B cell (primary cell): ENCODE results near the gene PARP15. TPM values are rescaled to one million over a fixed set of nuclear protein-coding genes. Genes with fewer than 3 reads are reported as not detected.
A peak's percentile ranks its signal among the peaks of the same experiment; 100 is the strongest.

Experiments
- ATAC-seq: fragments of 200-7000 bp; cut with Tn5 transposase; one replicate; pipeline ENCODE4 v1.10.0; 2021; ENCODE audit warnings: low read depth, mild to moderate bottlenecking, moderate number of reproducible peaks, moderate library complexity
- CTCF ChIA-PET: fragments of 350-600 bp; sonication (Branson Sonifier 250); formaldehyde crosslinking; loops from one replicate; lab custom pipeline; 2021; ENCODE audit warnings: antibody characterized with exemption, inconsistent platforms; lab: Charles Lee
- POLR2A ChIA-PET: fragments of 350-600 bp; sonication (Branson Sonifier 250); formaldehyde crosslinking; loops from one replicate; lab custom pipeline; 2021; ENCODE audit warnings: antibody characterized with exemption; lab: Charles Lee
- DNase-seq: peaks from one replicate; pipeline ENCODE4 v3.0.0; 2013
- H2AFZ ChIP-seq: 2 replicates; pipeline ENCODE4 v1.6.1; 2012; ENCODE audit warnings: mild to moderate bottlenecking, low read depth, low read length; ENCODE audit not compliant: insufficient read depth, poor library complexity, severe bottlenecking
- H3K27ac ChIP-seq, 2 donors: 1 replicate in 1 of 2; 2 replicates in 1 of 2; pipeline ENCODE4 v1.5.1; 2012 to 2013; ENCODE audit warnings: low read length in 2 of 2, mild to moderate bottlenecking in 2 of 2, moderate library complexity in 1 of 2
- H3K27me3 ChIP-seq, 4 experiments: fragments of 200-600 bp in 1 of 4; sonication (generic) in 1 of 4; replicated peaks in 1 of 4; 1 replicate in 2 of 4; 2 replicates in 2 of 4; pipeline versions ENCODE4 v1.6.1 to v1.7.0; 2013 to 2016; ENCODE audit warnings: low read length in 3 of 4, mild to moderate bottlenecking in 2 of 4, mixed read lengths in 1 of 4, moderate library complexity in 1 of 4; ENCODE audit not compliant: insufficient read depth in 4 of 4, control insufficient read depth in 3 of 4; ENCODE audit errors: control extremely low read depth in 1 of 4
- H3K36me3 ChIP-seq, 2 experiments: replicated peaks in 1 of 2; 1 replicate in 1 of 2; 2 replicates in 1 of 2; pipeline versions ENCODE4 v1.6.1 to v1.7.1; 2013; ENCODE audit warnings: low read length in 1 of 2; ENCODE audit not compliant: insufficient read depth in 2 of 2, control insufficient read depth in 1 of 2; ENCODE audit errors: control extremely low read depth in 1 of 2, extremely low read depth in 1 of 2
- H3K4me1 ChIP-seq, 2 donors: fragments of 200-600 bp in 1 of 2; sonication (generic) in 1 of 2; 1 replicate in 1 of 2; 2 replicates in 1 of 2; pipeline versions ENCODE4 v1.5.1 to v1.6.1; 2013 to 2017; ENCODE audit warnings: low read length in 2 of 2; ENCODE audit not compliant: control insufficient read depth in 2 of 2, insufficient read depth in 2 of 2
- H3K4me2 ChIP-seq: replicated peaks from 2 replicates; pipeline ENCODE3; 2012; ENCODE audit warnings: mild to moderate bottlenecking, low read depth, low read length; ENCODE audit not compliant: poor library complexity, severe bottlenecking
- H3K4me3 ChIP-seq, 5 experiments: fragments of 200-600 bp in 1 of 5; sonication (generic) in 1 of 5; 1 replicate in 3 of 5; 2 replicates in 2 of 5; pipeline versions ENCODE4 v1.5.1 to v1.7.0; 2011 to 2016; ENCODE audit warnings: low read length in 4 of 5, mild to moderate bottlenecking in 4 of 5, low read depth in 2 of 5, control low read depth in 1 of 5, moderate library complexity in 1 of 5; ENCODE audit not compliant: insufficient read depth in 1 of 5; ENCODE audit errors: control extremely low read depth in 1 of 5, extremely low read depth in 1 of 5
- H3K79me2 ChIP-seq: fragments of 200-600 bp; sonication (generic); one replicate; pipeline ENCODE4 v1.6.0; 2016; ENCODE audit warnings: low read length; ENCODE audit not compliant: control insufficient read depth, insufficient read depth
- H3K9ac ChIP-seq: fragments of 200-600 bp; sonication (generic); 2 replicates; pipeline ENCODE4 v1.6.1; 2017; ENCODE audit warnings: mild to moderate bottlenecking, low read length, moderate library complexity
- H3K9me3 ChIP-seq, 3 donors: one replicate each; pipeline versions ENCODE4 v1.6.1 to v1.7.1; 2013; ENCODE audit warnings: low read length in 2 of 3; ENCODE audit not compliant: control insufficient read depth in 2 of 3, insufficient read depth in 1 of 3; ENCODE audit errors: control extremely low read depth in 1 of 3
- H4K20me1 ChIP-seq: 2 replicates; pipeline ENCODE4 v1.6.0; 2012; ENCODE audit warnings: mild to moderate bottlenecking, low read length; ENCODE audit not compliant: insufficient read depth, control insufficient read depth, poor library complexity, severe bottlenecking
- H3K27ac Mint-ChIP-seq: one replicate; pipeline ENCODE4 v1.8.0; 2021; ENCODE audit warnings: mixed read lengths
- H3K27me3 Mint-ChIP-seq: one replicate; pipeline ENCODE4 v1.8.0; 2021; ENCODE audit warnings: mixed read lengths
- H3K4me1 Mint-ChIP-seq: one replicate; pipeline ENCODE4 v1.8.0; 2021; ENCODE audit warnings: mixed read lengths
- H3K4me3 Mint-ChIP-seq: one replicate; pipeline ENCODE4 v1.8.0; 2021; ENCODE audit warnings: mixed read lengths
- H3K9me3 Mint-ChIP-seq: one replicate; pipeline ENCODE4 v1.8.0; 2022; ENCODE audit warnings: mixed read lengths; ENCODE audit not compliant: insufficient read depth
- EZH2 ChIP-seq: IDR thresholded peaks from 2 replicates; pipeline ENCODE4 v1.6.1; 2012; ENCODE audit warnings: borderline replicate concordance, low read depth, mild to moderate bottlenecking, moderate library complexity, low read length; ENCODE audit not compliant: insufficient read depth, poor library complexity, severe bottlenecking
- WGBS: methylation state at CpG from one replicate; pipeline ENCODE4 v1.1.5; 2013; ENCODE audit warnings: missing lambda C conversion rate; ENCODE audit not compliant: insufficient coverage; 5-methylcytosine and 5-hydroxymethylcytosine counted together
- intact Hi-C: fragments of 100-400 bp; cut with micrococcal nuclease; formaldehyde crosslinking; loops from one replicate; pipeline ENCODE4 v1.10.0; 2022
- polyA plus RNA-seq: library from polyadenylated mRNA; depleted of rRNA; stranded (reverse); fragments of >200 nt; gene quantifications from 2 replicates; pipeline ENCODE4 v1.2.3, GENCODE V29; 2012
- total RNA-seq, 2 donors: library from RNA; stranded (reverse); fragments of 120-200 nt in 1 of 2; gene quantifications; 1 replicate in 1 of 2; 2 replicates in 1 of 2; pipeline versions ENCODE4 v1.2.3 to v1.2.4, GENCODE V29; 2013 to 2022
- TF ChIP-seq, protein P1 (sequence below): fragments of 200-600 bp; IDR thresholded peaks from one replicate; pipeline ENCODE4 v1.8.0; 2022; ENCODE audit warnings: antibody characterized with exemption, mild to moderate bottlenecking

The PARP15 gene
- total and polyA plus RNA-seq, 2 donors (not counting 1 experiment from before 2014, with no cell fraction given): 172 to 307 TPM

DNA sequence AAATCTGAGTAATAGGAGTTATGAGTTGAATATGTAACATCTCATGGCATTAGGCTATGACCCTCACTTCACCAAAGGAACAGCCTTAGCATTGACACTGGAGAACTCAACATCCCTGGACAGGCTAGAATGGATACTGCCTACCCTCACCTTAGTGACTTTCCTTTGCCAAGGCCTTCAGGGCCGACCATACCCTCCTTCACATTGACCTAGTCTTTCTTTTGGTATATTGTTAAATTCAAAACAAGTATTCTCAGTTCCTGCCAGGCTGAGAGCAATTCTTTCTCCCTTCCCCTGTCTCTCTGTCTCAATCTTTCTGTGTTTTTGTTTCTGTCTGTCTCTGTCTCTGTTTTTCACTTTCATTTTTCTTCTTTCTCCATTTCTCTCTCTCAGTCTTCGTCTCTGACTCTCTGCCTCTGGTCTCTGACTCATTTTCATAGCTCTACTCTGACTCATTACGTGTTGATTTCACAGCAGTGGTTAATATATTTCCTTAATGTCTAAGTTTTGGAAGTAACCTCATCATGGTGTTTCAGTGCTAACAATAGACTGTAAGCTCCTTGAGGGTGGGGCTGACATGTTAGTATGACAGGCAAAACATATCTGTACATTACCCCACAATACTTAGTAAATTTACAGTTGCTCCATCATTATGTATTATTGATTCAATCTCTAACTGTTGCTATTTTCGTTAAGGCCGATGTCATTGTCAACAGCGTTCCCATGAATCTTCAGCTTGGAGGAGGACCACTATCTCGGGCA lies 32.5 kb downstream of the PARP15 start:
- ChIA-PET CTCF (interaction anchor here (0.6 to 1.0 kb wide), 4 partner anchors 14 to 70 kb away, joined by 3 read pairs; no protein-coding TSS in a partner anchor), POLR2A (no interaction called here)
- Histone ChIP-seq H3K27ac (peak overlapping the region in 1 of 2 donors; percentile 78), H3K9me3 (no peaks in the 10 kb centered on the region), H3K27me3 (no peaks in the 10 kb centered on the region), H3K79me2 (peaks cover 61% of the 10 kb centered on the region), H3K36me3 (peaks cover 9 to 73% of the 10 kb centered on the region in 2 experiments), H3K4me2 (no peak overlapping the region), H3K9ac (no peak overlapping the region), H4K20me1 (peaks cover 8% of the 10 kb centered on the region), H3K4me1 (peaks cover 8 to 15% of the 10 kb centered on the region in 2 donors), H3K4me3 (no peak overlapping the region), H2AFZ (no peak overlapping the region)
- H3K4me1 Mint-ChIP-seq: peaks cover 27% of the 10 kb centered on the region
- intact Hi-C loops: no loop called here
- peak overlapping the region; percentile 73 for H3K4me3 Mint-ChIP-seq
- H3K27ac Mint-ChIP-seq: peak overlapping the region; percentile 86
- no peaks in the 10 kb centered on the region for H3K27me3 Mint-ChIP-seq
- DNase-seq: no peak
- H3K9me3 Mint-ChIP-seq: no peaks in the 10 kb centered on the region
- WGBS: 100% methylated on average over 4 of the region's 7 CpGs
- ATAC-seq: peak; percentile 80
- no peak for TF ChIP-seq EZH2
- TF ChIP-seq, protein P1, sequence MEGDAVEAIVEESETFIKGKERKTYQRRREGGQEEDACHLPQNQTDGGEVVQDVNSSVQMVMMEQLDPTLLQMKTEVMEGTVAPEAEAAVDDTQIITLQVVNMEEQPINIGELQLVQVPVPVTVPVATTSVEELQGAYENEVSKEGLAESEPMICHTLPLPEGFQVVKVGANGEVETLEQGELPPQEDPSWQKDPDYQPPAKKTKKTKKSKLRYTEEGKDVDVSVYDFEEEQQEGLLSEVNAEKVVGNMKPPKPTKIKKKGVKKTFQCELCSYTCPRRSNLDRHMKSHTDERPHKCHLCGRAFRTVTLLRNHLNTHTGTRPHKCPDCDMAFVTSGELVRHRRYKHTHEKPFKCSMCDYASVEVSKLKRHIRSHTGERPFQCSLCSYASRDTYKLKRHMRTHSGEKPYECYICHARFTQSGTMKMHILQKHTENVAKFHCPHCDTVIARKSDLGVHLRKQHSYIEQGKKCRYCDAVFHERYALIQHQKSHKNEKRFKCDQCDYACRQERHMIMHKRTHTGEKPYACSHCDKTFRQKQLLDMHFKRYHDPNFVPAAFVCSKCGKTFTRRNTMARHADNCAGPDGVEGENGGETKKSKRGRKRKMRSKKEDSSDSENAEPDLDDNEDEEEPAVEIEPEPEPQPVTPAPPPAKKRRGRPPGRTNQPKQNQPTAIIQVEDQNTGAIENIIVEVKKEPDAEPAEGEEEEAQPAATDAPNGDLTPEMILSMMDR: no peak

DNA sequence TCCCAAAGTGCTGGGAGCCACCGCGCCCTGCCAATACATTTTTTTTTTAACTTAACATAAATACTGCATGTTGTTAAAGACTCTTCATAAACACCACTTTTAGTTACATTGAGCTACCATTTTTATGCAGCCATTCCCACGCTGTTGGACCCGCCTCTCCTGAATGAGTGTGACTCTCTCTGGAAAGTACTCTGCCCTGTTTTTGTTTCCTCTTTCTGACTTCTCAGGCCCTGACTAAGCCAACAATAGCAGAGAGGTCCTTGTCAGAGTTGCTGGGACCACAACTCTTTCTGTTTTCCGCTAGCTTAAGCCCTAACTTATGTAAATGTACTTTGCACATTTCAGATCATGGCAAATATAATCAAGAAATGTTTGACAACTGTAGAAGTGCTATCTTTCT lies 35.2 kb downstream of the PARP15 start:
- Histone ChIP-seq H3K4me1 (peaks cover 16 to 28% of the 10 kb centered on the region in 2 donors), H3K4me3 (no peak overlapping the region), H3K4me2 (no peak overlapping the region), H4K20me1 (peaks cover 5% of the 10 kb centered on the region), H3K36me3 (peaks cover 10 to 75% of the 10 kb centered on the region in 2 experiments), H2AFZ (no peak overlapping the region), H3K27me3 (no peaks in the 10 kb centered on the region), H3K27ac (no peak overlapping the region), H3K9ac (no peak overlapping the region), H3K79me2 (peaks cover 42% of the 10 kb centered on the region), H3K9me3 (no peaks in the 10 kb centered on the region)
- TF ChIP-seq, protein P1: no peak
- TF ChIP-seq EZH2: no peak
- H3K27me3 Mint-ChIP-seq: no peaks in the 10 kb centered on the region
- no peaks in the 10 kb centered on the region for H3K9me3 Mint-ChIP-seq
- H3K4me1 Mint-ChIP-seq: peaks cover 40% of the 10 kb centered on the region
- DNase-seq: no peak
- no peak overlapping the region for H3K4me3 Mint-ChIP-seq
- CTCF ChIA-PET: interaction anchor here (1.1 to 1.4 kb wide), 2 partner anchors 18 to 67 kb away, joined by 3 to 5 read pairs; no protein-coding TSS in a partner anchor
- intact Hi-C loops: no loop called here
- POLR2A ChIA-PET: interaction anchor here (0.8 kb wide), 1 partner anchor 88 kb away, joined by 4 read pairs; no protein-coding TSS in a partner anchor
- no peak for ATAC-seq
- 98% methylated on average over 4 of the region's 5 CpGs for WGBS
- H3K27ac Mint-ChIP-seq: peak overlapping the region; percentile 56
